Measurements from ENCODE around the gene NET1.
"Not testable (repeated sequence)": the region's sequence is repeated elsewhere in the genome, so short reads cannot be mapped to it uniquely, and the experiment has no call there.

The NET1 gene

DNA sequence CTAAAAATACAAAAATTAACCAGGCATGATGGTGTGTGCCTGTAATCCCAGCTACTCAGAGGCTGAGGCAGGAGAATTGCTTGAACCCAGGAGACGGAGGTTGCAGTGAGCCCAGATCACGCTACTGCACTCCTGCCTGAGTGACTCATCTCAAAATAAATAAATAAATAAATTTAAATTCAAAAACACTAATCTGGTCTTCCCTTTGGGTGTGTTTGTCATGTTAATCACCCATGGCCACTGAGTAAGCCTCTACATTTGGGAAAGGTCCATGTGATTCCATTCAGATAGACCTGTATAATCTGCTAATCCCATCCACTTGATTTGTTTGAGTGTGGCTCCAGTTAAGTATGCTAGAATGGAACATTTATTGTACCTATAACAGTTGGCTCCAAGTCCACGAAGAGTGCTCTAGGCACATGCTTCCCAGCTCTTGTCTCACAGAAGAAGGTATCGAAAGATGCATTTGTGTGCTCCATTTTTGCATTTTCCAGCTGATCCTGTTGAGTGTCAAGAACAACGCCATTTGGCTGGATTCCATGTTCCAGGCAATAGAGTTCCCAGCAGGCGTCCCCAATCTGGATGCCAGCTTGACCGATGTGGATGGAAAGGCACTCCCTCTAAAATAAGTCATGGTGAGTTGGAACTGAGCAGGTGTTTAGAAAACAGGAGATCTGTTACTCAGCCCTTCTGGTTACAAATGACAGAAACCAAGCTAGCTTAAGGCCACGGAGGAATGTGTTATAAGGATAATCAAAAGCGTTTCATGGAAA, 11.7 kb upstream of the NET1 start:
- no peak for DNase-seq

DNA sequence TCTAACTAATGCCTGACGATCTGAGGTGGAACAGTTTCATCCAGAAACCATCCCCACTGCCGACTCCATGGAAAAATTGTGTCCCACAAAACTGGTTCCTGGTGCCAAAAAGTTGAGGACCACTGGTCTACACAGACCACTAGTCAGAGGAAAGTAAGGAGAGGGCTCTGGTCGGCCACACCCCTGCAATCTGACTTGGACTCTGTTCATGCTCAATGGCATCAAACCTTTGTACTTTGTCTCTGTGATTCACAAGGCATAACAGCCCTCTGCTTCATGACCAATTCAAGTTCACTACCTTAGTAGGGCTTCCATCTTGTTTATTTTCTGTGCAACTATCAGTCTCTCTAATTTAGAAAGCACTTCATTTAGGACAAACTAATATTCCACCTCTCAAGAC, 9.6 kb upstream of the NET1 start:
- no peak for DNase-seq

DNA sequence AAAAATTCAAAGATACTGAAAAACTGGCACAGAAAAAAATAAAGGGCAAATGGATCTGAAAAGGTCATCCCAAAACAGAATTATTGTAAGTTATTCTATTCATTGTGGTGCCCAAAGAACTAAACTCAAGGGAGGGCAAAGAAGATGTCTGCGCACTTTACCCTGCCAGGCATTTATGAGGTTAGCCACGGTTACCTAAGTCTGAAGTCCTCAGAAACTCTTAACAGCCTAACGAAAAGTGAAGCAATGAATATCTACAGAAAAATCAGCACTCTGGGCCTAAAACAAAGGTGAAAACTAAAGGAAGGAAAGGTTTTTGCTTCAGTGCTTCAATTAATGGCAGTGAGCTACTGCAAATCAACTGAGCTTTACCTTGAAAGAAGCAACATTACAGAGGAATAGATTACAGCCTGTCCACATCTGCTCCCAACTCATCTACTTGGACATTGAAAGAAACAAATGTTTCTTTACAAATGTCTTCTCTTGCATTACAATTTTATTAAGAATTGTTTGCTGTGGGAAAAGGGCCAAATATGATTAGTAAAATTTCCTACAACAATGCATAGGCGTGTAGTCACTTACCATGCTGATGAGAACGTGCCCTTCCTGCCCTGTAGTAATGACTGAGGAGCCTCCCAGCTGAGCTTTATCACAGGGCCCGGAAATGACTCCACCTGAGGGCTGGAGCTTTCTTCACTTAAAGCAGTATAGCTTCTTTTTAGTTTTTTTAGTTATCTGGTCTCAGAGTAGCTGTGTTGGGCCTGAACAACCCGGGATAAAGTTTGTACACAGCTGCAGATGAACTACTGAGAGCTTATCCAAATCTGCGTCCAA, 7.9 kb upstream of the NET1 start, which contains the start of gene TUBAL3:
Gene TUBAL3, minus strand, starts transcription at position 621 of the 834 bp plus-strand sequence. Its CDS starts 36 bp downstream, at position 585.
- DNase-seq: no peak

DNA sequence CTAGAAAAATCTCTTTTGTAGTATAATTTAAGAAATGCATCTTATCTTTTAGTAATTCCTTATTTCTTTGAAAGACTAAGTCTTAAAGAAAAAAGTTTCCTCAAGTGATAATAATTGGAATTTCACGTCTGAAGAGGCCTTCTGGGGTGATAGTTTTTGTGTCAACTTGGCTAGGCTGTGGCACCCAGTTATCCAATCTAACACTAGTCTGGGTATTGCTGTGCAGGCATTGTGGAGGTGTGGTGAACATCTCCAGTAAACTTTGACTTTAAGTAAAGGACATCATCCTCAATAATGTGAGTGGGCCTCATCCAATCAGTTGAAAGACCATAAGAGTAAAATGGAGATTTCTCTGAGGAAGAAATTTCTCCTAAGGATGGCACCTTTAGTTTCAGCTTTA, 5.4 kb upstream of the NET1 start:
- no peak for DNase-seq

DNA sequence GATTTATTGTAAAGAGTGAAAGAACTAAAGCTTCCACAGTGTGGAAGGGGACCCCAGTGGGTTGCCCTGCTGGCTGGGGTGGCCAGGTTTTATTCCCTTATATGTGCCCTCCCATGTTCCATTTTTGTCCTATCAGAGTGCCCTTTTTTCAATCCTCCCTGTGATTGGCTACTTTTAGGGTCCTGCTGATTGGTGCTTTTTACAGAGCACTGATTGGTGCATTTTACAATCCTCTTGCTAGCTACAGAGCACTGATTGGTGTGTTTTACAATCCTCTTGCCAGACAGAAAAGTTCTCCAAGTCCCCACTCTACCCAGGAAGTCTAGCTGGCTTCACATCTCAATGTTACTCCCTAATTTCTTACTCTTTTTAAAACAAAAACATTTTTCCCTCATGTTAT, 1.6 kb upstream of the NET1 start:
- DNase-seq: not testable (repeated sequence)

DNA sequence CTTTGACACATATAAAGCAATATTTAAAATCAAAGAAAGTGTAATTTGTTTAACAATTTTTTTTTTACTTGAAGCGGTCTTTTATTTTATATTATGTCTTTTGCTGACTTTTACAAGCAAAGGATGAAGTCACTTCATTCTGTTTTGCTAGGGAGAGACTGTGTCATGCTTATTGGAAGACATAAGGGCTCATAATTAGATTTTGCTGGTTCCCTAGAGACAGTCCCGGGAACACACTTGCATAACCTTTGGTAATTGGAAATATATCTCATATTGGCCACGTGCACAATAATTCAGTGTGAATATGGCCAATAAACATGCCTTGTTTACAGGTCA, 448 bp upstream of the NET1 start:
- no peak for DNase-seq

DNA sequence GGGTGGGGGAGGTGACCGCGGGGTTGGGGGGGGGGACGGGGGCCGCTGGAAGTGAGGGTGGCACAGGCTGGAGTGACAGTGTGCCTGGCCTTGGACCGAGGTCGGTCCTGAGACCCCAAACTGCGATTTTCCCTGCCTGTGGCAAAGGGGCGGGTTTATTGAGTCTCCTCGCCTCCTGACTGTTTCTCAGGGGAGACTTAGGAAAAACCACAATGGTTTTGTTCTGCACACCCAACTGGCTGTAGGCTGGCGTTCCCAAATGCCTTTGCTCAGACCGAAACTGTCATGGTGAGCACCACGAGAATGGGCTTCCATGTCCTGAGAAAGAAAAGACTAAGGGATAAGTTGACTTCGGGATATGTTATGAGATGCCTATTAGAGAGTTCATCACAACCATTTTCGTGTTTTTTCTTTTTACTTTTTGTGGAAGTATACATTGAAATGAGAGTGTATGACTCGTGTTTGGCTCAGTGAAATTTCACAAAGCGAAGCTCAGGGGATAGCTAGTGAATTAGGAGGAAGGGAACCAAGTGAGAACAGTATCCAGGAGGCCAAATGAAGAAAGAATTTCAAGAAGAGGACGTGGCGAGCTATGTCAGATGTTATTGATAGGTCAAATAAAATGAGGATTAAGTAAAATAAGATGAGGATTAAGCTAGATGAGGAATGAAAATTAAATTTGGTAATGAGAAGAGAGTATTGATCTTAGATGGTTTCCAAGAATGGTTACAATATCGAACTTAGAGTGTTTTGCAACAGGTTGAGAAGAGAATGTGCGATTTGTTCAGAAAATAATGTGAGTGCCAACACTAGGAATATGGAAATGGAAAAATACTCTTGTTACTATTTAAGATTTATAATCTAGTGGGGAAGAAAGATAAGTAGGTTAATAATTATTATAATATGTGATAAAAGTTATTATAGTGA, 918 bp downstream of the NET1 start:
- DNase-seq: peak; percentile 45

DNA sequence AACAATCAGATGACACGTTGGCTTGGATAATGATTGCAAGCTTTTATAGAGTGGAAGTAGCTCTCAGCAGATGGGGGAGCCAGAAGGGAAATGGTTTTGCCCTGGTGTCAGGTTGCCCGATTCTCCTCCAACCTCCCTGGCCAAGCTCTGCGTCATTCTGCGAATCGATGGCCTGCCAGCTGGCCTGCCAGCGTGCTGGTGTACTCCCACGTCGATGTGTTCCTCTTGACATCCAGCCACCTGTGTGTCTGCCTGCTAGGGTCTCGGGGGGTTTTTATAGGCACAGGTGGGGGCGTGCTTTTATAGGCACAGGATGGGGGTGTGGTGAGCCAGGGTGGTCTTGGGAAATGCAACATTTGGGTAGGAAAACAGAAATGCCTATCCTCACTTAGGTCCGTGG, 4.6 kb downstream of the NET1 start:
- no peak for DNase-seq

DNA sequence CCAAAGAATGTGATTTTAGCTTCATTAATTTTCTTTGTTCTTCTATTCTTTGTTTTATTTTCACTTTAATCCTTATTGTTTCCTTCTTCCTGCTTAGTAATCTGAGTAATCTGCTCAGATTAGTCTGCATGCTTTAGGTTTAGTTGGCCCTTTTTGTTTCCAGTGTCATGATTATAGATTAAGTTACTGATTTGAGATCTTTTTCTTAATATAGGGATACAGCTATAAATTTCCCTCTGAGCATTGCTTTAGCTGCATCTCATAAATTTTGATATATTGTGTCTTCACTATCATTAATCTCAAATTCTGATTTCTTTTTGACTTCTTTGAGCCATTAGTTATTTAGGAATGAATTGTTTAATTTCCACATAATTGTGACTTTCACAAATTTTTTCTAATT, 6.2 kb downstream of the NET1 start:
- DNase-seq: no peak

DNA sequence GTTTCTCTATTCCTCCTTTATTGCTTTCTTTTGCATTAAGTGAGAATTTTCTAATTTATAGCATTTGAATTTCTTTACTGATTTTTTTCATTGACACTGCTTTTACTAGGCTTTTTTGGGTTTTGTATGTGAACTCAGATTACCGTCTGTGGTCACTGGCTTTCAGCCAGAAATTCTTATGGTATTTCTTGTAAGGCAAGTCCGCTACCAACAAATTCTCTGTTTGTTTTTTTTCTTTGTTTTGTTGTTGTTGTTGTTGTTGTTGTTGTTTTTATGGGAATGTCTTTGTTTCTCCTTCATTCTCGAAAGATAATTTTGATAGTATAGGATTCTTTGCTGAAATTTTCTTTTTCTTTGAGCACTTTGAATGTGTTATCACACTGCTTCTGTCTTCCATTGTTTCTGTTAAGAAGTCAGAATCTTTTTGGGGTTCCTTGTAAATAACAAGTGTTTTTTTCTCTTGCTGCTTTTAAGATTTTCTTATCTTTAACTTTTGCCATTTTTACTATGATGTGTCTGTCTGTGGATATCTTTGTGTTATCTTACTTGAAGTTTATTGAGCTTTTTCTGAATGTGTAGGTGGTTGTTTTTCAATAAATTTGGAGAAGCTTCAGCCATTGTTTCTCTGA, 7.2 kb downstream of the NET1 start:
- DNase-seq: no peak

DNA sequence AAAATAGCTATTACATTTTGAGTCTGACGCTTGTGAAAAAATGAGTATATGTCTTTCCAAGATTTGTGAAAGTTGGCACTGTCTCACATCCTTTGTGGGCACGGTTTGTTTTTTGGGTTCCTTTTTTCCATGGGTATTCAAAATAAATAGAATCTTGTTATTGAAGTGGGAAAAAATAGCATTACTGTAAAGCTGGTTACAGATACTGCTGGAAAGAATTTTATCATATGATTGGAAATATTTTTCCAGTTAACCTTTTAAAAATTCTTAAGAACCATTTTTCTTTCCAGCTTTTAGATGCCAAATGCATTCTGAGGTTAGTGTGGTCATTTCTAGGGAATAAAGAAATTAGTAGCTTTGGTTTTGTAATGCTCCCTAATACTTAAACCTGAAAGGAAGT, 11.4 kb downstream of the NET1 start:
- DNase-seq: peak; percentile 39

DNA sequence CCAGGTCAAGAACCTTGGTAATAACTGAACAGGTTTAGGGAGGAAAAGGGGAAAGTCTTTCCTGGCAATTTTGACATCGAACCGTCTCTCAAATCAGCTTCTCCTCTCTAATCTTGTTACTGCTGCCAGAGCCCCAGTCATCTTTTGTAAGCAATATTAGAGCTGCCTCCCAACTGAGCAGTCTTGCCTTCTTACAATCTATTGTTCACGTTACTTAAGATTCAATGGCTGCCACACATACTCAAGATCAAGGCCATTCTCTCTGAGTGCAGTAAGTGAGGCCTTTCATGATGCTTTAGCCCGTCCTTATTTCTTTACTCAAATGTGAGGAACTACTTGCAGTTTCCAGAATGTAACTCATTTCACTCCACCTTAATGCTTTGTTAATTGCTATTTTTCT, 12.4 kb downstream of the NET1 start:
- DNase-seq: no peak

DNA sequence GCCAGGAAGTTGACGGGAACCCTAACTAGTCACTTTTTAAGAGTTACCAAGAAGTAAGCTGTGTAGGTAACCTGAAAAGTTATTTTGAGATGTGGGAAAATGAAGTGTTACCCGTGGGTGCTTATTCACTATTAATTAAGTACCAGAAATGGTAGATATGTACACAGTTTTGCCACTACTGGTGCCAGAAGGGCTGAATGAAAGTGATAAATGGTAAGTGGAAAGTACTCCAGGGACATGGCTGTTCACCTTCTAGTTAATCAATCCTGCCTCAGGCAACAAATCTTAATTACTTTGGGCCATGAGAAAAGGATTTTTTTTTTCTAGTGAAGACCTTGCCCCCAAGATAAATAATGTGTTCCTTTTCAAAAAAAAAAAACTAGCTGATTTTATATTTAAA, 15.8 kb downstream of the NET1 start:
- no peak for DNase-seq

DNA sequence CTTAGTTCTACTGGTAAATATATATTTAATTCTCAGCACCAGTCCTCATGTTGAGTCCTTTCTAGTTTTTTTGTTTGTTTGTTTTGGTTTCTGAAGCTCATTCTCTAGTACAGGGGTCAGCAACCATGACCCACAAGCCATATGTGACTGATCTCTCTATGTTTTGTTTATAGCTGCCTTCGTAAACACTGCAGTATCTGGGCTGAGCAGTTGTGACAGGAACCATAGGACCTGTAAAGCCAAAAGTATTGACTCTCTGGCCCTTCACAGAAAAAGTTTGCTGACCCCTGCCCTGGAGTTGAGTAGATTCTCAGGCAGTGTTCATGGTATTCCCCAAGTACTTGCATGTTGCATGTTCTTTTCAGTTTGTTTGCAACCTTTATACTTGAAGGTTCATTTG, 20.8 kb downstream of the NET1 start:
- DNase-seq: no peak

DNA sequence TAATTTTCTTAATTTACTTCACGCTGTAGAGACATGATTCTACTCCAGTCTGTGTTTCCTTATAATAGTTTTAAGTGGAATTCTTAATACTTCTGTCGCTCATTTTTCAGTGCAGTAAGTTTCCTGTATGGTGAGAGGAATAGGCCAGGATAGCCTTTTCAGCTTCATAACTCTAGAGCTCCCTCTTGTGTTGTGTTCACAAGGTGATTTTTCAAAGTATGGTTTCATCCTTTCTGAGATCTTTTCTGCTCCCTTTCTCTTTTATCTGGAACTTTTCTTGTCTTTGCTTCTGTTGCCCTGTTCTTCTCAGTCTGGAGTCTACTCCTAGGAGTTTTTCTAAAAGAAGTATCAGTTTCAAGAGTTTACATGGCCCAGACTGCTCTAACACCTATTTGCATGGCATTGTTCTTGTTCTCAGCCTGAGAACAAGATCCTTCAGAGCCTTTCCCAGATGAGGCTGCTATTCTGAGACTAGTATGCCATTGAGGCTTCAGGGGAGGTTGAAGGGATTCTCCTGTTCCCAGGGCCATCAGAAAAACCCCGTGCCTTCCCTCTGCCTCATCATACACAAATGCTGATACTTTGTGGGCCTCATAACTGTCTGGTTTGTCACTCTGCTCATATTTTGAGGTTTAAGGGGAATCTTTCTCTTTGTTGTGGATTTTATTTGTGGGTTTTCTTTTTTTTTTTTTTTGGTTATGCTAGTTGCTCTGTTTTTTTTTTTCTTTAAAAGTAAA, 21.8 kb downstream of the NET1 start:
- DNase-seq: peak; percentile 89

DNA sequence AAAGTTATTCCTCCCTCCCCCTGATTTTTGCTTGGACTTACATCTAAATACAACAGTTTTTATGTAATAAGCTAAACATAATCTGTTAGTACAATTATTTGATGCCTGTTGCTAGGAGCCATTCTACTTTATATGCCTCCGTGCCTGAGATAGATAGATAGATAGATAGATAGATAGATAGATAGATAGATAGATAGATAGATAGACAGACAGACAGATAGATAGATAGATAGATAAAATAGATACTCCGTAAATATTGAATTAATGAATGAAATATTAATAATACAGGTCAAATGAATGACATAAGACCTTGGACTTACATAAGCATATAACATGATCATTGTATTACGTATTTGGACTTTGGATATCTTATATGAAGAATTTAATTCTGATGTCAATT, 23.0 kb downstream of the NET1 start:
- DNase-seq: no peak

DNA sequence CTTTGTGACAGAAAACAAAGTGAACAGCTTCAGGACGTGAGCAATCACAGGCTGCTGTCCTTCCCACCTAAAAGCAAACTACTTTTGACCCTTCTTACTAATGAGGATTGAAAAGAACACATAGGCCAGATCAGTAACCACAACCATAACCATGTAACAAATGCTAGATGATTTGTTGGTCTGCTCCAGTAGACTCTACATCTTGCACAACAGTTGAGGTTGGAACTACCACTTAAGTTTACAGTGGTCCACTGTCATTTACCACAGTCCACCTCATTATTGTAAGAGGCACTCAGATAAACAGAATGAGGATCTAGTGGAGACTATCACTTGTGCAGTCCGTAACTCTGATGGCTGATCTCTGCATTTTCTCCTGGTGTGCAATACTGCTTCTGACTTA, 27.8 kb downstream of the NET1 start:
- DNase-seq: no peak

DNA sequence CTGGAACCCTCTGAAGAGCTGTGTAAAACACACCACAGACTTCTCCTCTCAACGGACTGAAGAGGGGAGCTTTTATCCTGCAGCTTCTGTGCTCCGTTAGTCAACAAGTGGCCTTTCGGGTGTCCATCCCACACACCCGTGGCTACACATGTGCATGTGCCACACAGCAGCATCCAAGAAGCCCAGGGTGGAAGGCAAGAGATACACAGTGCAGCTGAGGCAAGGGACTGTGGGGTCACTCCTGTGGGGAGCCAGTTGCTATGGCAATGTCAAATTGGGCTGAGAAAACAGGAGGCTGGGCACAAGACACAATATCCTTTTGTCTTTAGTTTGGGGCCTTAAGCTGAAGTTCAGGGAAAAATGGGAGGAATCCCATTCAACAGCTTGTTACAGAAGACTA, 28.7 kb downstream of the NET1 start:
- DNase-seq: no peak

DNA sequence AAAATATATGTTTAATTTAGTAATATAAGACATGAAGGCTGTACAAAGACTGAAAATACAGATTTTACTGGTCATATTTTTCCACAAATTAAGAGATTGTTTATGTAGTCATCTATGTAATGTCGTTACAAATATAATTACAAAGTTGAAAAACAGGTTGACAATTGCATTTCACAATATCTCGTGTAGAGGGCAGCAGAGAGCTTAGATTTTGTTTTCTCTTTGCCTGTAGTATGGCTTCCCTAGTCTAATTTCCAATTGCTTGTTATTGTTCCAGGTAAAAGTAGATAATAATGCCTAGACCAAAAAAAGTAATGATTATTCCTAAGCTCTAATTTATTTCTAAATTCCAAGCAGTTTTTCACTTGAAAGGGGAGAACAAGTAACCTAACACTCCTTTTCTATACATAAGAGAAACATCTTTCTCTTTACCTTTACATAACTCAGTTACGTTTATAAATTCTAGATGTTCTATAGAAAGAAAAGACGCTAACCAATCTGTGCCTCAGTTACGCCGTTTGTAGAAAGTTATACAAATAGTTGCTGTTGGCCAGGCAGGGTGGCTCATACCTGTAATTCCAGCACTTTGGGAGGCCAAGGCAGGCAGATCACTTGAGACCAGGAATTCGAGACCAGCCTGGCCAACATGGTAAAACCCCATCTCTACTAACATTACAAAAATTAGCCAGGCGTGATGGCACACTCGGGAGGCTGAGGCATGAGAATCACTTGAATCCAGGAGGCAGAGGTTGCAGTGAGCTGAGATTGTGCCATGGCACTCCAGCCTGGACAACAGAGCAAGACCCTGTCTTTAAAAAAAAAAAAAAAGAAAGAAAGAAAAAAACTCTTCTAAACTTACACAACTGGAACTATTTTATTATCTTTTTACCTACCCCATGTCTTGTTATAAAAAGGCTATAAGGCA, 30.0 kb downstream of the NET1 start:
- peak; percentile 33 for DNase-seq

DNA sequence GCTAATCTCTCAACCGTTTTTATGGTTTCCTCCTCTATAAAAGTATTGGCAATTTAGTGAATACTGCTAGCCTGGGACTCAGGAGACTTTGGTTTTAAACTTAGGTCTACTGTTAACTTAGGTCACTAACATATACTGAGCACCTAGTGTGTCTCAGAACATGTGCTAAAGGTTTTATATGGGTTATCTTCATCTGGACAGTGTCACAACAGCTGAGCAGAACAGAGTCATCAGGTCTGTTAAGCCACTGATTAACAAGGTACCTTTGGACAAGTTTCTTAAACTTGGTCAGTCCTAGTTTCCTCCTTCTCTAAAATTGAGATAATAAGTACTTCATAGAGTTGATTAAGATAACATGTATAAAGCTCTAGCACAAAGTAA, 30.6 kb downstream of the NET1 start:
- no peak for DNase-seq

DNA sequence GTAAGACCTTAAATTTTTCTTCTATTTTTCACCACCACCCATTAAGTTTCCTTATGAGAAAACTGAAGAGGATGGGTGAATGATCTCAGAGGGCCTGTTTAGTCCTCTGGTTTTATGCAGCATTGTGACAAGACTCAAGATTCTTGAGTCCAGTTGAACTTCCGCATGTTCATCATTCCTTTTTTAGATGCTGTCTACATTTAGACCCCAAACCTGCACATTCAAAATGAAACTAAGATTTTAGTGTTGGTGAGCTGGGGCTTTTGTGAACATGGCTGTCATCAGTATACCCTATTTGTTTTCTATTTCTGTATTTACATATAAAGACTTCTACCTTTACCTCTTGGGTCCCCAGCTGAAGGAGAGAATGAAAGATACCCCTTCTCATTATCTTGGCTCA, 31.1 kb downstream of the NET1 start:
- DNase-seq: no peak
